Sigmoid colon (tissue), 7 donors: ENCODE measurements around the gene ARID5B. TPM values are rescaled to one million over a fixed set of nuclear protein-coding genes. Genes with fewer than 3 reads are reported as not detected.

Source experiments
- DNase-seq: peaks from one replicate; pipeline ENCODE4 v3.0.0-alpha.2; 2019
- H3K27ac ChIP-seq, 4 donors: fragments of 200-600 bp; sonication (generic); one replicate each; pipeline ENCODE4 v1.5.1; 2016 to 2019; ENCODE audit warnings: mild to moderate bottlenecking in 1 of 4
- H3K27me3 ChIP-seq, 3 donors: fragments of 200-600 bp; sonication (generic); one replicate each; pipeline ENCODE4 v1.5.1; 2019; ENCODE audit warnings: mild to moderate bottlenecking in 1 of 3
- H3K36me3 ChIP-seq, 4 donors: fragments of 200-600 bp; sonication (generic); one replicate each; pipeline ENCODE4 v1.5.1; 2016 to 2019
- H3K4me1 ChIP-seq, 4 donors: fragments of 200-600 bp; sonication (generic); one replicate each; pipeline ENCODE4 v1.5.1; 2017 to 2019
- H3K4me3 ChIP-seq, 4 donors: fragments of 200-600 bp; sonication (generic); one replicate each; pipeline ENCODE4 v1.5.1; 2017 to 2019; ENCODE audit warnings: mild to moderate bottlenecking in 2 of 4, moderate library complexity in 1 of 4
- H3K9me3 ChIP-seq, 4 donors: fragments of 200-600 bp in 3 of 4; sonication (generic) in 3 of 4; one replicate each; pipeline versions ENCODE4 v1.5.1 to v1.6.1; 2013 to 2019
- EP300 ChIP-seq, 4 donors: sonication (generic); formaldehyde crosslinking; IDR thresholded peaks; one replicate each; pipeline ENCODE4 v1.6.1; 2017; ENCODE audit warnings: antibody characterized with exemption in 4 of 4
- POLR2A ChIP-seq, 2 donors: fragments of 450-650 bp; IDR thresholded peaks; one replicate each; pipeline ENCODE4 v1.6.1; 2016; ENCODE audit warnings: antibody characterized with exemption in 2 of 2, mild to moderate bottlenecking in 2 of 2, moderate library complexity in 2 of 2
- POLR2AphosphoS5 ChIP-seq, 4 donors: sonication (generic); formaldehyde crosslinking; IDR thresholded peaks; one replicate each; pipeline ENCODE4 v1.6.1; 2017; ENCODE audit warnings: antibody characterized with exemption in 4 of 4
- WGBS, 2 donors: extraction: QIAGEN DNeasy Blood & Tissue Kit; methylation state at CpG; one replicate each; pipeline ENCODE4 v1.1.7; 2013; 5-methylcytosine and 5-hydroxymethylcytosine counted together
- intact Hi-C: fragments of 100-400 bp; cut with DNase I; formaldehyde crosslinking; loops from one replicate; pipeline ENCODE4 v1.15.1; 2023
- polyA plus RNA-seq, 3 donors: library from polyadenylated mRNA; stranded (reverse); fragments of 200-250 nt; gene quantifications; one replicate each; pipeline ENCODE4 v1.2.3, GENCODE V29; 2013
- total RNA-seq, 4 donors: library from RNA; depleted of rRNA; stranded (reverse); fragments of >200 nt; gene quantifications; one replicate each; pipeline ENCODE4 v1.1.0, GENCODE V29; 2016
- TF ChIP-seq, protein P1 (sequence below), 4 experiments: fragments of 450-650 bp in 3 of 4; fragments of 200-600 bp in 1 of 4; IDR thresholded peaks; one replicate each; pipeline ENCODE4 v1.5.1; 2016 to 2019; ENCODE audit warnings: antibody characterized with exemption in 4 of 4, mild to moderate bottlenecking in 3 of 4, moderate library complexity in 2 of 4
- donor health status: healthy with polysubstance abuse.
- donor health status: Bipolar disorder and iron deficiency.
- donor health status: healthy.

Gene ARID5B
- total and polyA plus RNA-seq, 7 donors: 2.3 to 109 (median 29.6) TPM

GRCh38 chr10:62075414-62075813 is 173.9 kb downstream of the ARID5B start:
- DNase-seq: no peak
- intact Hi-C loops: no loop called here
- no peaks in the 10 kb centered on the region for H3K27me3 ChIP-seq
- H3K4me1 ChIP-seq: peaks cover 0 to 83% (median 68%) of the 10 kb centered on the region in 4 donors
- 92 to 94% methylated on average over 11 of the region's 11 CpGs for WGBS, 2 donors
- H3K27ac ChIP-seq: peak overlapping the region; percentile 32 to 84 (median 78)
- no peak overlapping the region for H3K4me3 ChIP-seq
- H3K9me3 ChIP-seq: no peaks in the 10 kb centered on the region
- H3K36me3 ChIP-seq: peaks cover 7 to 59% (median 12%) of the 10 kb centered on the region in 4 donors
- TF ChIP-seq EP300 (IDR thresholded peaks at IDR 0.05): no peak
- no peak for TF ChIP-seq POLR2AphosphoS5 (IDR thresholded peaks at IDR 0.05)

GRCh38 chr10:62075912-62076311 is 174.4 kb downstream of the ARID5B start:
- intact Hi-C loops: no loop called here
- peaks cover 0 to 88% (median 72%) of the 10 kb centered on the region in 4 donors for H3K4me1 ChIP-seq
- peak overlapping the region; percentile 32 to 84 (median 78) for H3K27ac ChIP-seq
- WGBS, 2 donors: 87 to 88% methylated on average over 8 of the region's 8 CpGs
- TF ChIP-seq POLR2AphosphoS5 (IDR thresholded peaks at IDR 0.05): no peak
- TF ChIP-seq POLR2A (IDR thresholded peaks at IDR 0.05): no peak
- TF ChIP-seq, protein P1, sequence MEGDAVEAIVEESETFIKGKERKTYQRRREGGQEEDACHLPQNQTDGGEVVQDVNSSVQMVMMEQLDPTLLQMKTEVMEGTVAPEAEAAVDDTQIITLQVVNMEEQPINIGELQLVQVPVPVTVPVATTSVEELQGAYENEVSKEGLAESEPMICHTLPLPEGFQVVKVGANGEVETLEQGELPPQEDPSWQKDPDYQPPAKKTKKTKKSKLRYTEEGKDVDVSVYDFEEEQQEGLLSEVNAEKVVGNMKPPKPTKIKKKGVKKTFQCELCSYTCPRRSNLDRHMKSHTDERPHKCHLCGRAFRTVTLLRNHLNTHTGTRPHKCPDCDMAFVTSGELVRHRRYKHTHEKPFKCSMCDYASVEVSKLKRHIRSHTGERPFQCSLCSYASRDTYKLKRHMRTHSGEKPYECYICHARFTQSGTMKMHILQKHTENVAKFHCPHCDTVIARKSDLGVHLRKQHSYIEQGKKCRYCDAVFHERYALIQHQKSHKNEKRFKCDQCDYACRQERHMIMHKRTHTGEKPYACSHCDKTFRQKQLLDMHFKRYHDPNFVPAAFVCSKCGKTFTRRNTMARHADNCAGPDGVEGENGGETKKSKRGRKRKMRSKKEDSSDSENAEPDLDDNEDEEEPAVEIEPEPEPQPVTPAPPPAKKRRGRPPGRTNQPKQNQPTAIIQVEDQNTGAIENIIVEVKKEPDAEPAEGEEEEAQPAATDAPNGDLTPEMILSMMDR (IDR thresholded peaks at IDR 0.05): no peak
- no peak for TF ChIP-seq EP300 (IDR thresholded peaks at IDR 0.05)
- no peaks in the 10 kb centered on the region for H3K27me3 ChIP-seq
- H3K36me3 ChIP-seq: peaks cover 7 to 54% (median 12%) of the 10 kb centered on the region in 4 donors
- H3K9me3 ChIP-seq: no peaks in the 10 kb centered on the region
- H3K4me3 ChIP-seq: no peak overlapping the region
- DNase-seq: no peak

DNA sequence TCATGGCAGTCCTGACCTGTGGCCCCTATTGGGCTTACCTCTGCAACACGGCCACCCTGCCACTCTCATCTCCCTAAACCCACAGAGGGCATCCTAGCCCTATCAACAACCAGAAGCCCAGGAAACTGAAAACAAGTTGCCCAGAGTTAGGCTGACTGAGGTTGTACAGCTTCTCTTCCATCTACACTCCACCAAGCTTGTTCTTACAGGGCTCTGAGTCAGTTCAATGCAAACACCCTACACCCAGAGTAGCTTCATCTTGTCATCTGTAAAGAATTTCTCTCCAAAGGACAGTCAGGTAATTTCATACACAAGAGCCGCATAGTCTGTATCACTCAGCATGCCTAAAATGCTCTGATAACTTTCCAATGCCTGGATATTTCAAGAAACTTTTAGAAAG is 175.4 kb downstream of the ARID5B start:
- Histone ChIP-seq H3K27me3 (no peaks in the 10 kb centered on the region), H3K9me3 (no peaks in the 10 kb centered on the region), H3K36me3 (peaks cover 5 to 44% (median 10%) of the 10 kb centered on the region in 4 donors), H3K27ac (peak overlapping the region; percentile 51 to 84 (median 78)), H3K4me3 (no peak overlapping the region), H3K4me1 (peaks cover 0 to 96% (median 80%) of the 10 kb centered on the region in 4 donors)
- no peak for DNase-seq
- intact Hi-C loops: no loop called here
- WGBS, 2 donors: 73 to 75% methylated on average over 2 of the region's 2 CpGs
- TF ChIP-seq POLR2AphosphoS5 (IDR thresholded peaks at IDR 0.05) (peak in 1 of 4 donors; percentile 16), POLR2A (IDR thresholded peaks at IDR 0.05) (no peak), EP300 (IDR thresholded peaks at IDR 0.05) (no peak)
- TF ChIP-seq, protein P1 (IDR thresholded peaks at IDR 0.05): no peak

DNA sequence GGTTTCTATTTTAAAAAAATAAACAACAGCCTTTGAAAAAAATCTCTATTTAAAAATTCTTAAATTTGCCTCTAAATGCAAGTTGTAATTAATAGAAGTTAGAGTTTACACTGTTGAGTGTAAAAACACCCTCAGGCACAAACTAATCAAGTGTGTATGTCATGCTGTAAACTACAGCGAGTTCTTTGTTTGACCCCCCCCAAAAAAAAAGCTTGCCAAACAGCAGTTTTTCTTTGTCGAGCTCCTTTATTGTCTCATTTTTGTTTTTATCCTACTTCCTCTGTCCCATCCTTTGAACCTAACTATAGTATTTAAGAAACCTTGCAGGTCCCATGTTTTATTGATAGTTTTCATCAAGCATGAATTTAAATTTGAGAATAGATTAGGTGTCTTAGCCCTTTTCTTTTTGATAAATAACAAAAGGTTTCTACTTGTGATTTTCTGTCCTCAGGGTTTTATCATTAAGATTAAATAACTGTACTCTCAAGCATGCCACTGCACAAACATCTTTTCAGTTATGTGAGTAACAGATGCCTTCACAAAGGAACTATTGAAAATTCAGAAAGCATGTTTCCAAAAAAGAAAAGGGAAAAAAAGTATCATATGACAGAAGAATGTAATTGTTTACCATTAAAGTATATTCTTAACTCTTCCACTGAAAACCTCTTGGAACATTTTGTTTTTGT is 176.0 kb downstream of the ARID5B start:
- TF ChIP-seq POLR2A (IDR thresholded peaks at IDR 0.05) (no peak), EP300 (IDR thresholded peaks at IDR 0.05) (no peak), POLR2AphosphoS5 (IDR thresholded peaks at IDR 0.05) (no peak)
- TF ChIP-seq, protein P1 (IDR thresholded peaks at IDR 0.05): no peak
- H3K9me3 ChIP-seq: no peaks in the 10 kb centered on the region
- H3K36me3 ChIP-seq: peaks cover 0 to 38% (median 4%) of the 10 kb centered on the region in 4 donors
- WGBS, 2 donors: 60 to 78% methylated on average over 2 of the region's 2 CpGs
- peak overlapping the region; percentile 51 to 84 (median 78) for H3K27ac ChIP-seq
- H3K4me3 ChIP-seq: no peak overlapping the region
- H3K4me1 ChIP-seq: peaks cover 0 to 96% (median 80%) of the 10 kb centered on the region in 4 donors
- intact Hi-C loops: no loop called here
- no peak for DNase-seq
- no peaks in the 10 kb centered on the region for H3K27me3 ChIP-seq

GRCh38 chr10:62079885-62080559 is 178.5 kb downstream of the ARID5B start:
- peaks cover 0 to 96% (median 80%) of the 10 kb centered on the region in 4 donors for H3K4me1 ChIP-seq
- peaks cover 0 to 33% (median 3%) of the 10 kb centered on the region in 4 donors for H3K36me3 ChIP-seq
- no peak overlapping the region for H3K4me3 ChIP-seq
- intact Hi-C loops: loop anchor here (5.0 kb wide), 1 partner anchor 33 kb away; no protein-coding TSS in a partner anchor
- DNase-seq: no peak
- peak overlapping the region; percentile 77 to 84 (median 84) for H3K27ac ChIP-seq
- WGBS, 2 donors: 78 to 97% methylated on average over 8 of the region's 8 CpGs
- H3K9me3 ChIP-seq: no peaks in the 10 kb centered on the region
- no peaks in the 10 kb centered on the region for H3K27me3 ChIP-seq
- TF ChIP-seq POLR2A (IDR thresholded peaks at IDR 0.05) (no peak), POLR2AphosphoS5 (IDR thresholded peaks at IDR 0.05) (no peak), EP300 (IDR thresholded peaks at IDR 0.05) (no peak)
- TF ChIP-seq, protein P1 (IDR thresholded peaks at IDR 0.05): no peak
